ENCODE measurements around the gene SH3GL2.

GRCh38 chr9:17761984-17762676 is 183.3 kb downstream of the SH3GL2 start:
- TF ChIP-seq, protein P1, sequence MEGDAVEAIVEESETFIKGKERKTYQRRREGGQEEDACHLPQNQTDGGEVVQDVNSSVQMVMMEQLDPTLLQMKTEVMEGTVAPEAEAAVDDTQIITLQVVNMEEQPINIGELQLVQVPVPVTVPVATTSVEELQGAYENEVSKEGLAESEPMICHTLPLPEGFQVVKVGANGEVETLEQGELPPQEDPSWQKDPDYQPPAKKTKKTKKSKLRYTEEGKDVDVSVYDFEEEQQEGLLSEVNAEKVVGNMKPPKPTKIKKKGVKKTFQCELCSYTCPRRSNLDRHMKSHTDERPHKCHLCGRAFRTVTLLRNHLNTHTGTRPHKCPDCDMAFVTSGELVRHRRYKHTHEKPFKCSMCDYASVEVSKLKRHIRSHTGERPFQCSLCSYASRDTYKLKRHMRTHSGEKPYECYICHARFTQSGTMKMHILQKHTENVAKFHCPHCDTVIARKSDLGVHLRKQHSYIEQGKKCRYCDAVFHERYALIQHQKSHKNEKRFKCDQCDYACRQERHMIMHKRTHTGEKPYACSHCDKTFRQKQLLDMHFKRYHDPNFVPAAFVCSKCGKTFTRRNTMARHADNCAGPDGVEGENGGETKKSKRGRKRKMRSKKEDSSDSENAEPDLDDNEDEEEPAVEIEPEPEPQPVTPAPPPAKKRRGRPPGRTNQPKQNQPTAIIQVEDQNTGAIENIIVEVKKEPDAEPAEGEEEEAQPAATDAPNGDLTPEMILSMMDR (IDR thresholded peaks at IDR 0.05): no peak
- no peak for TF ChIP-seq POLR2AphosphoS5 (IDR thresholded peaks at IDR 0.05)
- no peak for TF ChIP-seq POLR2A (IDR thresholded peaks at IDR 0.05)
